OCI-LY3 (cell line): Measurements from ENCODE around the gene RPSA.

Source experiments
- EZH2phosphoT487 ChIP-seq: fragments of 200-600 bp; shearing (Covaris generic); IDR thresholded peaks from 2 replicates; pipeline ENCODE4 v1.6.1; 2018; ENCODE audit warnings: antibody characterized with exemption, mixed run types, low read depth
- TF ChIP-seq, protein P1 (sequence below): fragments of 200-600, 300-600 bp; sonication (generic); IDR thresholded peaks from 2 replicates; pipeline ENCODE4 v1.5.1; 2014; ENCODE audit warnings: antibody characterized with exemption, low read length, low read depth

DNA sequence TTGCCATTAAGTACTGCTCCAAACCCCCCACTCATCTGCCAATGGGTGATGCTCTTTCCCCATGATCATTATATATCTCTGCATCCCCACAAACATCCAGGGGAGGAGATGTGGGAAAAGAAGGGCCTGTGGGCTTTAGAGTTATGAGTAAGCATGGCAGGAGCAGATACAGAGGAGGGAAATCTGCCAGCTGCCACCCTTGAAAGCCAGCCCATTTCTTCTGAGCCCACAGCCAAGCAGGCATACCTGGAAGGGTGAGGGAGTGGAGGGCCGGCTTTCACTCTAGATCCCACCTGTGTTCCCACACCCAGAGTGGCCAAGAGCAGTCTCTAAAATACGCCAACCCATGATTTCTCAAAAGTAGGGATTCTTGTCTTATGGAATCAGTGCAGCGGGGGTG lies 25.1 kb upstream of the RPSA start:
- TF ChIP-seq, protein P1, sequence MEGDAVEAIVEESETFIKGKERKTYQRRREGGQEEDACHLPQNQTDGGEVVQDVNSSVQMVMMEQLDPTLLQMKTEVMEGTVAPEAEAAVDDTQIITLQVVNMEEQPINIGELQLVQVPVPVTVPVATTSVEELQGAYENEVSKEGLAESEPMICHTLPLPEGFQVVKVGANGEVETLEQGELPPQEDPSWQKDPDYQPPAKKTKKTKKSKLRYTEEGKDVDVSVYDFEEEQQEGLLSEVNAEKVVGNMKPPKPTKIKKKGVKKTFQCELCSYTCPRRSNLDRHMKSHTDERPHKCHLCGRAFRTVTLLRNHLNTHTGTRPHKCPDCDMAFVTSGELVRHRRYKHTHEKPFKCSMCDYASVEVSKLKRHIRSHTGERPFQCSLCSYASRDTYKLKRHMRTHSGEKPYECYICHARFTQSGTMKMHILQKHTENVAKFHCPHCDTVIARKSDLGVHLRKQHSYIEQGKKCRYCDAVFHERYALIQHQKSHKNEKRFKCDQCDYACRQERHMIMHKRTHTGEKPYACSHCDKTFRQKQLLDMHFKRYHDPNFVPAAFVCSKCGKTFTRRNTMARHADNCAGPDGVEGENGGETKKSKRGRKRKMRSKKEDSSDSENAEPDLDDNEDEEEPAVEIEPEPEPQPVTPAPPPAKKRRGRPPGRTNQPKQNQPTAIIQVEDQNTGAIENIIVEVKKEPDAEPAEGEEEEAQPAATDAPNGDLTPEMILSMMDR: no peak
- no peak for TF ChIP-seq EZH2phosphoT487
